ENCODE data around the gene SLC22A14. TPM values are rescaled to one million over a fixed set of nuclear protein-coding genes. Genes with fewer than 3 reads are reported as not detected.

Gene SLC22A14
- total RNA-seq, 1 experiment from 2014 or later, result 0.22 TPM

- TF ChIP-seq CTCF (IDR thresholded peaks at IDR 0.05 in 2 of 3, conservative IDR thresholded peaks at IDR 0.05 in 1 of 3; ENCODE audit: borderline replicate concordance in 1 of 3, insufficient read depth in 1 of 3, low read depth in 2 of 3, low read length in 2 of 3) (no peak), FOSL1 (IDR thresholded peaks at IDR 0.05; ENCODE audit: low read depth) (no peak), EZH2phosphoT487 (IDR thresholded peaks at IDR 0.05; ENCODE audit: borderline replicate concordance) (no peak), RAD21 (IDR thresholded peaks at IDR 0.05; ENCODE audit: low read depth) (no peak), SRF (IDR thresholded peaks at IDR 0.05; ENCODE audit: low read depth) (no peak), ATF3 (IDR thresholded peaks at IDR 0.05) (no peak), ZFX (IDR thresholded peaks at IDR 0.05) (no peak)
These were observed 25.5 kb downstream of the SLC22A14 start (continued) for GRCh38 chr3:38307599-38307998.

GRCh38 chr3:38308456-38308855, 26.4 kb downstream of the SLC22A14 start:
- Histone ChIP-seq H3K27ac (ENCODE audit: low read depth, low read length) (no peak overlapping the region), H3K36me3 (ENCODE audit: control insufficient read depth in 1 of 2, insufficient read depth in 2 of 2, low read length in 2 of 2) (no peaks in the 10 kb centered on the region), H3K4me2 (ENCODE audit: low read length) (no peak overlapping the region), H3K9ac (ENCODE audit: low read length) (no peak overlapping the region), H3K9me3 (ENCODE audit: control insufficient read depth in 1 of 2, insufficient read depth in 1 of 2, low read depth in 1 of 2, low read length in 2 of 2) (no peaks in the 10 kb centered on the region), H2AFZ (ENCODE audit: low read depth, low read length, poor library complexity, severe bottlenecking) (no peak overlapping the region), H3K4me1 (ENCODE audit: control insufficient read depth in 1 of 2, insufficient read depth in 2 of 2, low read length in 2 of 2) (no peaks in the 10 kb centered on the region), H3K9me2 (ENCODE audit: insufficient read depth) (no peaks in the 10 kb centered on the region), H3K4me3 (replicated peaks in 1 of 2; ENCODE audit: low read depth in 1 of 2, low read length in 2 of 2) (no peak overlapping the region), H3K27me3 (ENCODE audit: insufficient read depth, low read length) (no peaks in the 10 kb centered on the region), H4K20me1 (ENCODE audit: insufficient read depth) (no peaks in the 10 kb centered on the region), H3K79me2 (ENCODE audit: insufficient read depth, low read length) (no peaks in the 10 kb centered on the region)
- no peak for TF ChIP-seq CTCF (IDR thresholded peaks at IDR 0.05 in 2 of 3, conservative IDR thresholded peaks at IDR 0.05 in 1 of 3; ENCODE audit: borderline replicate concordance in 1 of 3, insufficient read depth in 1 of 3, low read depth in 2 of 3, low read length in 2 of 3)
- TF ChIP-seq ZBTB33 (IDR thresholded peaks at IDR 0.05; ENCODE audit: extremely low read depth, insufficient replicate concordance, low read length), result no peak
- TF ChIP-seq TCF7L2 (IDR thresholded peaks at IDR 0.05; ENCODE audit: borderline replicate concordance, extremely low read depth, insufficient read depth, insufficient read length), result no peak
- intact Hi-C loops (cut with micrococcal nuclease), result no loop called here
- ATAC-seq, result no peak
- ChIA-PET CTCF (interaction anchor here (2.6 kb wide), 1 partner anchor 10 kb away, joined by 10 read pairs; no protein-coding TSS in a partner anchor), POLR2A (interaction anchor here (0.6 kb wide), 1 partner anchor 1100 kb away, joined by 3 read pairs; no protein-coding TSS in a partner anchor), RAD21 (ENCODE audit: low non-redundant PET in 1 of 2, low total read pairs in 2 of 2, uncharacterized antibody in 2 of 2, unreplicated experiment in 2 of 2) (no interaction called here)
- no TSS peak for BruUV-seq (replicated peaks)
- no peak for DNase-seq (ENCODE audit: low read depth, low spot score)
